Stimulated activated CD8-positive, alpha-beta memory T cell treated with anti-CD3 and anti-CD28 coated beads, Interleukin-7, amount 100 ng/mL, for 1 hour (primary cell): ENCODE measurements around the gene STARD3NL.

ENCODE experiments used
- DNase-seq, 2 donors: peaks; one replicate each; pipeline ENCODE4 v3.0.0-alpha.2; 2020; ENCODE audit warnings: low read depth in 2 of 2

Gene STARD3NL

DNA sequence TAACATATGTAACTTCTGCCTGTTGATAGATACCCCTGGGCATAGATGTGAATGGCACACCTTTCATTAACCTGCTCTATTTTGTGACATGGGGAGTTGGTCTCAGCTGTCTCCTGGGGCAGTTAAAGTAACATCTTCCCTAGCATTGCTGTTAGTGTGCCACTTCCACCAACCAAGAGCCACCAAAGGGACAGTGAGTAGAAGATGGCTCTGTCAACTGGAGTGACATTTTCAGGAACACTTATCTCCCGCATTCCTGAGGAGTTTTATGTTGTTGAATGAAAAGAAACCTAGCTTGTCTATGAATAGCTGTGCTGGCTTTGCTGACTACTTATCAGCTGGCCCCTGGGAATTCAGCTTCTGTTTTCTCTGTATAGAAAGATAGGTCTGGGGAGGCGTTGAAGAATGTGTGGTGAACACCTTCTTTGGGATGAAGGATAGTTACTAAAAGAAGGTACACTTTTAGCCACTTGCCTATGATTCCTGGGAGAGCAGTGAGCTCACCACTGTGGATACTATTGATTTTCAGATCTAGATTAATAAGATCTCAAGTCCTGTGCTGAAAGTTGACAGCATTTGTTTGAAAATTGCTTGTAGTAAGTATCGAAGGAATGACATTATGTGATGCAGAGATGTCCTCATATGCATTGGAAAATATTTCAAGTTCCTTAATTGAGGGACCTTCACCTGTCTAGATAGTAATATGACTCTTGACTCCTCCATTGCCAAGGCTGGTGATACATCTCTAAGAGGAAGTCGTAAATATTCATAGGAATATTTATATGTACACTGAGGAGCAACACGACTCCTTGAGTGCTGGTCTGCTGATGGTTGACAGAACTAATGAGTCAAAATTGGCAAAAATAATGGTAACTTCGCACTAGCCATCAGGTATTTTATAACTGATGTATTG, 7.6 kb downstream of the STARD3NL start:
- DNase-seq: no peak

DNA sequence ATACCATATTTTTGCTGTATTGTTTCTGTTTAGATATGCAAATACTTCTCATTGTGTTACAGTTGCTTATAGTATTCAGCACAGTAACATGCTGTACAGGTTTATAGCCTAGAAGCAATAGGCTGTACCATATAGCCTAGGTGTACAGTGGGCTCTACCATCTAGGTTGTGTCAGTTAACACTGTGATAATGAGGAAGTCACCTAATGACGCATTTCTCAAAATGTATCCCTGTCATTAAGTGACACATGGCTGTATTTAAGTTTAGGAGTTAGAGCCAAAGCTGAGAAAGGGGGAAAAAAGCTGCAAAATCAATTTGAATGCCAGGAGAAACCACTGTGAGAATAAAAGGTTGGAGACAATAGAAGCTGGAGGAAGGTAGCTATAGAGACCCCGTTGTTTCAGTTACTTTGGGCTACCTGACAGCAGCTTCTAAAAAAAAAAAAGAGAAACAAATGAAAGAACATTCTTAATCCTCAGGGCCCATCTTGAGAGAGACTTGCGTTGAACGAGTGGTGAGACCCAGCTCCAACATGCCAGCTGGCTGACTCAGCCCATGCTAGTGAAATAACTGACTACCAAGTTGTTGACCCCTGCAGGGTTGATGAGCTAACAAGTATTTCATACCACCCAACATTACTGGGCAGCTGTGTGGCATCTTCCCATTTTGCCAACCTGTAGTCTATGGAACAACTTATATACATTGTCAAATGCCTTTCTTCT, 8.7 kb downstream of the STARD3NL start:
- no peak for DNase-seq

- no peak for DNase-seq
Measured at GRCh38 chr7:38187794-38188440, 9.9 kb downstream of the STARD3NL start.

DNA sequence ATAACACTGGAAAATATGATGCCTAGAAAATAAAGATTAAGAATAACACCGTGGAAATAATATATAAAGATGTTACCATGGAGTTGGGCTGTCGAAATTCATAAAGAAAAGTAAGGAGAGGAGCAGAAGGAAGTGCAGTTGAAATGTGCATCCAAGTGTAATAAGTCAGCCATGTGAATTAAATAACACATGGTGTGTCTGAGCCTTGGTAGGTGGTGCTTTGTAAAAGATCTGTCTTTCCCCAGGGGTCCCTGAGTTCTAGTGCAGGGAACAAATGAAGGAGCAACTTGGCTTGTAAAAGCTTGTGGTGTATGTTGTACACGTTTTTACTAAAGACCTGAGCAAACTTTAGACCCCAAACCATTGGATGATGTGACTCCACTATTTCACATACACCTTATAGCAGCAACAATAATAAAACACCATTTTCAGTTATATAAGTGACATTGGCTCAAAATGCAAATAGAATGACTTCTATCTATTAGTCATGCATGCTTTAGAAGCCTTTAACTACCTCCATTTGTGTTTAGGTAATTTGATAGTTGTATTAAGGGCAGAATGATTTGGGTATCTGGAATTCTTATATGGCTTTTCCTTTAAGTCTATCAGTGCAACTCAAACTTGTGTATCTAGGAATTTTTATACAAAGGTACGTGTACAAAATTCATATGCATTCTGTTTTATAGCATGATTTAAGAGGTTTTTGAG, 11.3 kb downstream of the STARD3NL start:
- no peak for DNase-seq

GRCh38 chr7:38190011-38190410, 12.0 kb downstream of the STARD3NL start:
- DNase-seq: no peak

DNA sequence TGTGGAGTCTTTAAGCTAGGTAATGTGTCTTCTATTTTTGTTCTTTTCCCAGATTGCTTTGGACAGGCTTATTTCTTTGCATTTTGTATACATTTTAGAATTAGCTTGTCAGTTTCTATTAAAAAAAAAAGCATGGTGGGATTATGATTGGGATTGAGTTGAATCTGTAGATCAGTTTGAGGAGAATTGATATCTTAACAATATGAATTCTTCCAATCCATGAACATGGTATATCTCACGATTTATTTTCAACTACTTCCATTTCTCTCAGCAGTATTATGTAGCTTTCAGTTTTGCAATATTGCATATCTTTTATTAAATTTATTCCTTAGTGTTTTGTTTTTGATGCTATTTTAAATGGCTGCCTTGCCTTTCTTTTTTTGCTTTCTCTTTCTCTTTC, 13.7 kb downstream of the STARD3NL start:
- no peak for DNase-seq

DNA sequence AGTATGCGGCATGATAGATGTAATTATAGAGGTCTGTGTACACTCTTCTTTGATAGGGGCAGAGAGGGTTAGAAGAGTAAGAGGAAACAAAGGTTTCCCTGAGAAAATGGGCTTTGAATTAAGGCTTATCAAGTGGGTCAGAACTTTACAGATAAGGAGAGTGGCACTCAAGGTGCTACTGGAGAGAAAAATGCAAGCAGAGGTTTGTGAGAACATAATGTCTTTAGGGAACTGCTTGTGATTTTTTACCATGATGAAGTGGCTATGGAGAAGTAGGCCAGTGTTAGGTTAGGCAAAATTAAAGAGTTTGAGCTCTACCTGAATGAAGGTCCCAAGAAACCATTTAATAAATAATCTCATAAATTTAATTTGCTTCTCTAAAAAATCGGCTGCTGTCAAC, 14.3 kb downstream of the STARD3NL start:
- DNase-seq: no peak

- no peak for DNase-seq
Measured at GRCh38 chr7:38195804-38196595, 18.0 kb downstream of the STARD3NL start.

DNA sequence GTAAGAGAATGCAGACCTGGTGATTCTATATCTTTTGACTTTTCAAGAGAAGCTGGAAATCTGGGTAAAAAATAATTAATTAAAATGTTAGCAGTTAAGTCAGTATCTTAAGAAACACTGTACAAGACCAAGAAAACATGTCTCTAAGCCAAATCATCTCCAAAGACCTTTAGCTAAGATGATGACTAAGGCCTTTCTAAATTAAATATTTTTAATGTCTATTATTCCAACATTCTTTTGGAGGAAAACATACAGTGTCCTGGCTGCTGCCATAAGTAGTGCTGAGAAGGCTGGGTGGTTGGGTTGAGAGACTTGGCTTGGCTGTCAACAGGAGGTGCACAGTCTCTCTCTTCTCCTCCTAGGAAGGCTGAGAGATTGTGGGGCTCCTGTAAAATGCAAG, 20.3 kb downstream of the STARD3NL start:
- no peak for DNase-seq

GRCh38 chr7:38199154-38199553, 21.1 kb downstream of the STARD3NL start:
- DNase-seq: no peak

- no peak for DNase-seq
Measured at GRCh38 chr7:38199782-38200181, 21.7 kb downstream of the STARD3NL start.

- no peak for DNase-seq
Measured at GRCh38 chr7:38206071-38206470, 28.0 kb downstream of the STARD3NL start.

GRCh38 chr7:38207843-38208242, 29.8 kb downstream of the STARD3NL start:
- DNase-seq: no peak

- no peak for DNase-seq
Measured at GRCh38 chr7:38211486-38211885, 33.4 kb downstream of the STARD3NL start.

- no peak for DNase-seq
Measured at GRCh38 chr7:38211940-38212339, 33.9 kb downstream of the STARD3NL start.

GRCh38 chr7:38215115-38215514, 37.1 kb downstream of the STARD3NL start:
- no peak for DNase-seq

GRCh38 chr7:38215735-38216670, 38.0 kb downstream of the STARD3NL start:
- peak; percentile 47 to 63 for DNase-seq

DNA sequence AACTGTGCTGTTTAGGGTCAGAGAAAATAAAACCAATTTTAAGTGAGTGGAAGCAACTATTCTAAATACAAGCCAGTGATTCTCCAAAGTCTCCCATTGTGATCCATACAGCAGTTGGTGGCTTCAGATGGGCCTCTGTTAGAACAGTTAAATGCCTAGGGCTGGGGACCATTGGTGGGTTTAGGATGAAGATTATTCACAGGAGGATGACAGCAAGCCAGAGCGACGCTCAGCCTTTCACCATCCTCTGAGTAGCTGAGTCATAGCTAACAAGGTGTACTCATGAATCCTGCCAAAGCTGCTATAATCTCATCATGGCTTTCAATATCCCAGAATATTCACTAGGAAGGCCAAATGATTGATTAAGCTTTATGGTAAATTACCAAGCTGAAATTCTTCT, 39.6 kb downstream of the STARD3NL start:
- no peak for DNase-seq

GRCh38 chr7:38220452-38220851, 42.4 kb downstream of the STARD3NL start:
- DNase-seq: no peak
